ENCODE results near the gene TACC2. TPM values are rescaled to one million over a fixed set of nuclear protein-coding genes. Genes with fewer than 3 reads are reported as not detected.
A peak's percentile ranks its signal among the peaks of the same experiment; 100 is the strongest.

The TACC2 gene
- total and polyA plus RNA-seq, 8 donors, result 29.0 to 102 (median 52.9) TPM

DNA sequence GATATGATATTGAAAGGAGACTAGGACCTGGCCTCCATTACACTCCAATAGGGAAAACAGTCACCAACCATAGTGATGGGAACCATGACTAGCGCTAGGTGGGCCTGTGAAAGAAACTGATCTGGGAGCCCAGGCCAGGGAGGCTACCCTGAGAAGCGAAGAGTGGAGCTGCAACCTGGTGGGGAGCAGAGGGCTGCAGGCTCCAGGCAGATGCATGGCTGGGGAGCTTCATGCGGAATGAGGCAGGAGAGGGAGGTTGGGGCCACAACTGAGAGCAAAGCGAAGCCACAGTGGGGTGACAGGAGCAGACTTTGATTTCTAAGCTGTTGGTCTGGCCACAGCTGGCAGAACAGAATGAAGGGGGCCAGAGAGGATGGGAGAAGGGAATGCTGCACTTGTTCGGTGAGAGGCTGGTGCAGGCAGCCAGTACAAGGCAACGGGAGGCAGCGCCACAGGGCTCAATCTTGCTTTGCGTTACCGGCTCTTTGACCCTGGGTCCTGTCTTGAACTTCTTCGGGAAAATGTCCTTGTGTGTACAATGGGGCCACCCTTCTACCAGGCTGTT lies 88.4 kb downstream of the TACC2 start:
- intact Hi-C loops (cut with DNase I; ENCODE audit: low total_unique reads), result no loop called here
- Histone ChIP-seq H3K9me3 (no peaks in the 10 kb centered on the region), H3K36me3 (peaks cover 0 to under 1% (median 0%) of the 10 kb centered on the region in 4 donors), H3K4me3 (no peak overlapping the region), H3K27ac (no peak overlapping the region), H3K27me3 (no peaks in the 10 kb centered on the region), H3K4me1 (peaks cover 0 to 17% (median 6%) of the 10 kb centered on the region in 4 donors)
- DNase-seq, result no peak
- WGBS, 5 donors, result 90 to 97% (median 96%) methylated on average over 10 of the region's 10 CpGs
- TF ChIP-seq, protein P1, sequence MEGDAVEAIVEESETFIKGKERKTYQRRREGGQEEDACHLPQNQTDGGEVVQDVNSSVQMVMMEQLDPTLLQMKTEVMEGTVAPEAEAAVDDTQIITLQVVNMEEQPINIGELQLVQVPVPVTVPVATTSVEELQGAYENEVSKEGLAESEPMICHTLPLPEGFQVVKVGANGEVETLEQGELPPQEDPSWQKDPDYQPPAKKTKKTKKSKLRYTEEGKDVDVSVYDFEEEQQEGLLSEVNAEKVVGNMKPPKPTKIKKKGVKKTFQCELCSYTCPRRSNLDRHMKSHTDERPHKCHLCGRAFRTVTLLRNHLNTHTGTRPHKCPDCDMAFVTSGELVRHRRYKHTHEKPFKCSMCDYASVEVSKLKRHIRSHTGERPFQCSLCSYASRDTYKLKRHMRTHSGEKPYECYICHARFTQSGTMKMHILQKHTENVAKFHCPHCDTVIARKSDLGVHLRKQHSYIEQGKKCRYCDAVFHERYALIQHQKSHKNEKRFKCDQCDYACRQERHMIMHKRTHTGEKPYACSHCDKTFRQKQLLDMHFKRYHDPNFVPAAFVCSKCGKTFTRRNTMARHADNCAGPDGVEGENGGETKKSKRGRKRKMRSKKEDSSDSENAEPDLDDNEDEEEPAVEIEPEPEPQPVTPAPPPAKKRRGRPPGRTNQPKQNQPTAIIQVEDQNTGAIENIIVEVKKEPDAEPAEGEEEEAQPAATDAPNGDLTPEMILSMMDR (IDR thresholded peaks at IDR 0.05), result no peak
- TF ChIP-seq EP300 (IDR thresholded peaks at IDR 0.05) (no peak), POLR2AphosphoS5 (IDR thresholded peaks at IDR 0.05) (no peak), POLR2A (IDR thresholded peaks at IDR 0.05) (no peak)

DNA sequence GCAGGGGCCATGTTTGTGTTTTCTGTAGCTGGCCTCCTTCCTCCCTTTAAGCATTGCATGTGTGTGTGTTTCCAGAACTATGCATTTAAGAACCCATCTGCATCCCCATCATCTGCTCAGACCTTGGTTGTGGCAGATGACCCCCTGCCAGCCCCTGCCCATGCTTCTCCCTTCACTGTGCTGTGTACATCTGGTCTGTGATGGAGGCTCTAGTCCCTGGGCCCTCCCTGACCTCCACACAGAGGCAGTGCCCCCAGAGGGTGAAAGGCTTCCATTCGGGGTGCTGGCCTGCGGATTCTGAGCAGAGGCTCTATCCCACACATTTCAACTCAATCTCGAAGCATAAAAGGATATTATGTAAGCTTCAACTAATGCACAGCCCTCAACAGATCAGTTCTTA lies 89.4 kb downstream of the TACC2 start:
- Histone ChIP-seq H3K4me3 (no peak overlapping the region), H3K4me1 (peaks cover 0 to 17% (median 6%) of the 10 kb centered on the region in 4 donors), H3K27ac (peak overlapping the region in 2 of 5 donors; percentile 12 to 59), H3K9me3 (no peaks in the 10 kb centered on the region), H3K27me3 (no peaks in the 10 kb centered on the region), H3K36me3 (peaks cover 0 to 9% (median 5%) of the 10 kb centered on the region in 4 donors)
- intact Hi-C loops (cut with DNase I; ENCODE audit: low total_unique reads), result no loop called here
- no peak for TF ChIP-seq POLR2AphosphoS5 (IDR thresholded peaks at IDR 0.05)
- TF ChIP-seq, protein P1 (IDR thresholded peaks at IDR 0.05), result no peak
- TF ChIP-seq POLR2A (IDR thresholded peaks at IDR 0.05), result no peak
- TF ChIP-seq EP300 (IDR thresholded peaks at IDR 0.05), result no peak
- WGBS, 5 donors, result 75 to 85% (median 80%) methylated on average over 3 of the region's 3 CpGs
- no peak for DNase-seq

DNA sequence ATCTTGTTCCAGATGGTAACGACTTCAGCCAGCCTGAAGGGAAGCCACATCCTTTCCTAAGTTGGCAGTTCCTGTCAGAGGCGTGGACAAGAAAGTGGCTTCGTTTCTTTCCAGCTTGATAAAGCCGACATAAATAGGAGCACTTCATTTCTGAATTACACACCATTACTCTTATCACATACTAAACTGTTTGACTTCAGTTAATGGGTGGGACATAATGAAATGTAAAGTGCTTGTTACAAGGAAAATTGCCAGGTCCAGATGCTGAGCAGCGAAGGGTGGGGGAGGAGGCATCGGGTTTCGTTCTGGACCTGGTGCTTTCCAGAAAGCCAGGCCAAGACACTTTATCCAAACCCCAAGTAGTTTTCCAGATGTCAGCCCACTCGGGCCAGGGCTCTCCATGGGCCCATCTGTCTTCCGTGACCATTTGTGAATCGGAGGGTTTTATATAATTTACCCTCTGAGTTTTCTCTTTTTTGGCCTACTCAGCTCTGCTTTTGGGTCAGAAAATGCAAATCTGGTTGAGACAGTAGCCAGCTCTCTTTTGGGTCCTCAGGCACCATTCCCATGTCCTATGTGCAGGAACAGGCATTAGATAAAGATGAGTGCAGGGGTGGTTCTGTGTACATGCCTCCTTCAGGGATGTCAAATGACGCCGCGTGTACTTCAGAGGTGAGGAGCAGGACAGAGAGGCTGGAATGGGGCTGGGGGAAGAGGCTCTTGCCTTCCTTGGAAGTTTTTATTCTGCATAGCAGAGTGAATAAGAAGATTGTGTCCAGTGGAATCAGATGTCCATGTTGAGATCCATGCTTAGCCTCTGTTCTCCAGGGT lies 90.2 kb downstream of the TACC2 start:
- peak in 1 of 2 donors; percentile 77 for DNase-seq
- Histone ChIP-seq H3K4me3 (no peak overlapping the region), H3K27me3 (no peaks in the 10 kb centered on the region), H3K4me1 (peaks cover 0 to 17% (median 6%) of the 10 kb centered on the region in 4 donors), H3K27ac (peak overlapping the region in 2 of 5 donors; percentile 12 to 59), H3K36me3 (peaks cover 0 to 18% (median 12%) of the 10 kb centered on the region in 4 donors), H3K9me3 (no peaks in the 10 kb centered on the region)
- intact Hi-C loops (cut with DNase I; ENCODE audit: low total_unique reads), result no loop called here
- WGBS, 5 donors, result 38 to 53% (median 48%) methylated on average over 13 of the region's 13 CpGs
- TF ChIP-seq POLR2A (IDR thresholded peaks at IDR 0.05), result no peak
- TF ChIP-seq POLR2AphosphoS5 (IDR thresholded peaks at IDR 0.05), result no peak

DNA sequence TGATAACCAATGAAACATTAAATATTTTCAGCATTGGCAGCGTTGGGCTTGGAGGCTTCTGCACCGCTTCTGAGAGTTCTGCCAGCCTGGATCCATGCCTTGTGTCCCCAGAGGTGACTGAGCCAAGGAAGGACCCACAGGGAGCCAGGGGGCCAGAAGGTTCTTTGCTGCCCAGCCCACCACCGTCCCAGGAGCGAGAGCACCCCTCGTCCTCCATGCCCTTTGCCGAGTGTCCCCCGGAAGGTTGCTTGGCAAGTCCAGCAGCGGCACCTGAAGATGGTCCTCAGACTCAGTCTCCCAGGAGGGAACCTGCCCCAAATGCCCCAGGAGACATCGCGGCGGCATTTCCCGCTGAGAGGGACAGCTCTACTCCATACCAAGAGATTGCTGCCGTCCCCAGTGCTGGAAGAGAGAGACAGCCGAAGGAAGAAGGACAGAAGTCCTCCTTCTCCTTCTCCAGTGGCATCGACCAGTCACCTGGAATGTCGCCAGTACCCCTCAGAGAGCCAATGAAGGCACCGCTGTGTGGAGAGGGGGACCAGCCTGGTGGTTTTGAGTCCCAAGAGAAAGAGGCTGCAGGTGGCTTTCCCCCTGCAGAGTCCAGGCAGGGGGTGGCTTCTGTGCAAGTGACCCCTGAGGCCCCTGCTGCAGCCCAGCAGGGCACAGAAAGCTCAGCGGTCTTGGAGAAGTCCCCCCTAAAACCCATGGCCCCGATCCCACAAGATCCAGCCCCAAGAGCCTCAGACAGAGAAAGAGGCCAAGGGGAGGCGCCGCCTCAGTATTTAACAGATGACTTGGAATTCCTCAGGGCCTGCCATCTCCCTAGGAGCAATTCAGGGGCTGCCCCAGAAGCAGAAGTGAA lies 93.9 kb downstream of the TACC2 start:
- WGBS, 5 donors, result 88 to 93% (median 91%) methylated on average over 9 to 21 of the region's 21 CpGs
- intact Hi-C loops (cut with DNase I; ENCODE audit: low total_unique reads), result no loop called here
- no peak for DNase-seq
- H3K4me1 ChIP-seq, result peaks cover 0 to 26% (median 6%) of the 10 kb centered on the region in 4 donors
- H3K4me3 ChIP-seq, result no peak overlapping the region
- no peaks in the 10 kb centered on the region for H3K9me3 ChIP-seq
- TF ChIP-seq, protein P1 (IDR thresholded peaks at IDR 0.05), result no peak
- TF ChIP-seq POLR2AphosphoS5 (IDR thresholded peaks at IDR 0.05) (no peak), EP300 (IDR thresholded peaks at IDR 0.05) (no peak), POLR2A (IDR thresholded peaks at IDR 0.05) (no peak)
- no peak overlapping the region for H3K27ac ChIP-seq
- no peaks in the 10 kb centered on the region for H3K27me3 ChIP-seq
- H3K36me3 ChIP-seq, result peaks cover 0 to 43% (median 26%) of the 10 kb centered on the region in 4 donors
